Hematopoietic multipotent progenitor cell treated with erythropoietin and hydrocortisone succinate and interleukin-3 and kit ligand, for 15 days (in vitro differentiated cells): ENCODE results near the gene GPR55.
"Not testable (repeated sequence)": the region's sequence is repeated elsewhere in the genome, so short reads cannot be mapped to it uniquely, and the experiment has no call there.

ENCODE experiments used
- DNase-seq: peaks from one replicate; pipeline ENCODE4 v3.0.0-alpha.2; 2015; ENCODE audit warnings: low spot score

GPR55 gene

GRCh38 chr2:230924470-230925341 is at the start of gene GPR55:
Gene GPR55 (minus strand): TSS chr2:230925242. CDS start chr2:230910962, 14,280 bp downstream.
- DNase-seq: no peak

- no peak for DNase-seq
Measured at GRCh38 chr2:230974096-230974913, 49.3 kb upstream of the GPR55 start.

- DNase-seq: no peak
Measured at GRCh38 chr2:230972046-230972445, 47.0 kb upstream of the GPR55 start.

GRCh38 chr2:230969659-230970015 is 44.6 kb upstream of the GPR55 start:
- DNase-seq: no peak

GRCh38 chr2:230968921-230969658 is 44.0 kb upstream of the GPR55 start:
- DNase-seq: no peak

- DNase-seq: not testable (repeated sequence)
Measured at GRCh38 chr2:230968314-230968713, 43.3 kb upstream of the GPR55 start.

- DNase-seq: no peak
Measured at GRCh38 chr2:230967113-230967512, 42.1 kb upstream of the GPR55 start.

GRCh38 chr2:230964136-230964730 is 39.2 kb upstream of the GPR55 start:
- DNase-seq: no peak

- no peak for DNase-seq
Measured at GRCh38 chr2:230961091-230961491, 36.0 kb upstream of the GPR55 start.

- DNase-seq: no peak
Measured at GRCh38 chr2:230960026-230960425, 35.0 kb upstream of the GPR55 start.

- DNase-seq: no peak
Measured at GRCh38 chr2:230958820-230959756, 34.0 kb upstream of the GPR55 start.

- DNase-seq: no peak
Measured at GRCh38 chr2:230957756-230958391, 32.8 kb upstream of the GPR55 start.

GRCh38 chr2:230956827-230957755 is 32.0 kb upstream of the GPR55 start:
- DNase-seq: no peak

- DNase-seq: no peak
Measured at GRCh38 chr2:230955163-230955737, 30.2 kb upstream of the GPR55 start.

- no peak for DNase-seq
Measured at GRCh38 chr2:230954746-230955145, 29.7 kb upstream of the GPR55 start.

GRCh38 chr2:230953845-230954244 is 28.8 kb upstream of the GPR55 start:
- DNase-seq: no peak

GRCh38 chr2:230952226-230952956 is 27.3 kb upstream of the GPR55 start:
- no peak for DNase-seq

GRCh38 chr2:230951396-230951795 is 26.4 kb upstream of the GPR55 start:
- DNase-seq: no peak
